Stimulated activated CD8-positive, alpha-beta memory T cell treated with anti-CD3 and anti-CD28 coated beads, Interleukin-12 subunit alpha, Interleukin-12 subunit beta, amount 100 ng/mL, for 4 hours (primary cell): ENCODE results near the gene VASH1.

ENCODE experiments used
- DNase-seq: peaks from one replicate; pipeline ENCODE4 v3.0.0-alpha.2; 2020; ENCODE audit warnings: low read depth

VASH1 gene

DNA sequence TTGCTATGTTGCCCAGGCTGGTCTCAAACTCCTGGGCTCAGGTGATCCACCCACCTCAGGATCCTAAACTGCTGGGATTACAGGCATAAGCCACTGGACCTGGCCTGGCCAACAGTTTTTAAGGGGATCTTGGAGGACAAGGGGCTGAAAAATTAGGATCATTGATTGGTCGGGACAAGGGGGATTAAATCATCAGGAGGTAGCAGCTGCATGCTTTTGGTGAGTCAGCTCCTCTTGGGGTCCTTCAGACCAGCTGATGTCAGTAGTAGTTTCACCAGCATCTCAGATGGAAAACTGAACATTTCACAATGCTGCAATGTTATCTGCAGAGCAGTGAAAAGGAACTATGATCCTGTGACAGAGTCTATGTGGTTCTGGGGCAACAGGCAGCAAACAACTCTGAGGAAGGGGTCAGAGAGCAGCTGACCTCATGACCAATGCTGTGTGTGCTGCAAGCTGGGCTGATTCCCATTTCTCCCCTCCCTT, 71.3 kb downstream of the VASH1 start:
- DNase-seq = no peak
